ENCODE data around the gene KIF23.
"Not testable (repeated sequence)": the region's sequence is repeated elsewhere in the genome, so short reads cannot be mapped to it uniquely, and the experiment has no call there.

DNA sequence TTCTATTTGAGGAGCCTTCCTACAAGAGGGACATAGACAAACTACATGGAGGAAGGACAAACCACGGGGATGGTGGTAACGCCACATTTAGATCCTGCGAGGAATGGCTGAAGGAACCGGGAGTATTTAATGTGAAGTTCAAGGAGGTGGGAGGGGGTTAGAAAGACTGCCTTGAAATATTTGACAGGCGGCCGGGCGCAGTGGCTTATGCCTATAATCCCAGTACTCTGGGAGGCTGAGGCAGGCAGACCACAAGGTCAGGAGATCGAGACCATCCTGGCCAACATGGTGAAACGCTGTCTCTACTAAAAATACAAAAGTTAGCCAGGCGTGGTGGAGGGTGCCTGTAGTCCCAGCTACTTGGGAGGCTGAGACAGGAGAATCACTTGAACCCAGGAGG is 32.0 kb upstream of the KIF23 start:
- not testable (repeated sequence) for TF ChIP-seq CTCF (IDR thresholded peaks at IDR 0.05; ENCODE audit: insufficient read depth, low read length, poor library complexity, severe bottlenecking); EZH2phosphoT487 (conservative IDR thresholded peaks at IDR 0.05; ENCODE audit: low read length)

Data from SU-DHL-6 (cell line).